HG03108 (cell line): ENCODE results near the gene MAGI2.

Experiments used
- ATAC-seq: cut with Tn5 transposase; IDR thresholded peaks from one replicate; pipeline ENCODE4 v1.9.1; 2021; ENCODE audit warnings: moderate library complexity; ENCODE audit not compliant: unreplicated experiment

MAGI2 gene

GRCh38 chr7:79453558-79454360, at the start of gene MAGI2:
TSS of gene MAGI2 (minus strand) at chr7:79453667. CDS start at chr7:79453320, 347 bp downstream.
- ATAC-seq: no peak

- no peak for ATAC-seq
Observed at GRCh38 chr7:79502151-79502550, 48.7 kb upstream of the MAGI2 start.

- ATAC-seq: no peak
Observed at GRCh38 chr7:79500759-79501158, 47.3 kb upstream of the MAGI2 start.

GRCh38 chr7:79497728-79498127, 44.3 kb upstream of the MAGI2 start:
- ATAC-seq: no peak

- ATAC-seq: no peak
Observed at GRCh38 chr7:79495544-79496272, 42.2 kb upstream of the MAGI2 start.

- ATAC-seq: no peak
Observed at GRCh38 chr7:79494046-79494445, 40.6 kb upstream of the MAGI2 start.

- no peak for ATAC-seq
Observed at GRCh38 chr7:79489371-79489770, 35.9 kb upstream of the MAGI2 start.

GRCh38 chr7:79478386-79478785, 24.9 kb upstream of the MAGI2 start:
- ATAC-seq: no peak

GRCh38 chr7:79475455-79475854, 22.0 kb upstream of the MAGI2 start:
- ATAC-seq: no peak

- ATAC-seq: no peak
Observed at GRCh38 chr7:79471699-79472098, 18.2 kb upstream of the MAGI2 start.

GRCh38 chr7:79471283-79471682, 17.8 kb upstream of the MAGI2 start:
- ATAC-seq: no peak

- ATAC-seq: no peak
Observed at GRCh38 chr7:79465551-79465950, 12.1 kb upstream of the MAGI2 start.

GRCh38 chr7:79464051-79464450, 10.6 kb upstream of the MAGI2 start:
- no peak for ATAC-seq

- ATAC-seq: no peak
Observed at GRCh38 chr7:79462390-79462789, 8.9 kb upstream of the MAGI2 start.

GRCh38 chr7:79461660-79462059, 8.2 kb upstream of the MAGI2 start:
- no peak for ATAC-seq

- ATAC-seq: no peak
Observed at GRCh38 chr7:79459381-79459780, 5.9 kb upstream of the MAGI2 start.

GRCh38 chr7:79458796-79459195, 5.3 kb upstream of the MAGI2 start:
- no peak for ATAC-seq

GRCh38 chr7:79455173-79455790, 1.8 kb upstream of the MAGI2 start:
- ATAC-seq: no peak

- no peak for ATAC-seq
Observed at GRCh38 chr7:79454361-79454960, 994 bp upstream of the MAGI2 start.

- no peak for ATAC-seq
Observed at GRCh38 chr7:79453266-79453557, 255 bp downstream of the MAGI2 start.

GRCh38 chr7:79452495-79453265, 787 bp downstream of the MAGI2 start:
- no peak for ATAC-seq
